GM23338 (cell line): ENCODE results near the gene SLC39A10. TPM values are rescaled to one million over a fixed set of nuclear protein-coding genes. Genes with fewer than 3 reads are reported as not detected.

Experiments
- ATAC-seq: fragments of 200-7000 bp; cut with Tn5 transposase; 3 replicates; pipeline ENCODE4 v1.9.1; 2020
- DNase-seq: peaks from one replicate; pipeline ENCODE4 v3.0.0-alpha.2; 2015; ENCODE audit warnings: low spot score
- H2AFZ ChIP-seq: fragments of 200-600 bp; sonication (generic); 2 replicates; pipeline ENCODE4 v1.8.0; 2016; ENCODE audit warnings: antibody characterized with exemption, mild to moderate bottlenecking, moderate library complexity
- H3F3A ChIP-seq: fragments of 200-600 bp; sonication (generic); replicated peaks from 2 replicates; pipeline ENCODE4 v1.8.0; 2017; ENCODE audit warnings: antibody characterized with exemption, mixed run types, low read depth
- H3K27ac ChIP-seq: fragments of 200-600 bp; sonication (generic); 2 replicates; pipeline ENCODE4 v1.6.1; 2016; ENCODE audit warnings: low read depth
- H3K27me3 ChIP-seq: fragments of 200-600 bp; sonication (generic); 2 replicates; pipeline ENCODE4 v1.8.0; 2016; ENCODE audit warnings: mild to moderate bottlenecking, mixed run types, moderate library complexity; ENCODE audit not compliant: insufficient read depth
- H3K36me3 ChIP-seq: fragments of 200-600 bp; sonication (generic); 2 replicates; pipeline ENCODE4 v1.8.0; 2016; ENCODE audit warnings: mild to moderate bottlenecking; ENCODE audit not compliant: insufficient read depth
- H3K4me1 ChIP-seq: fragments of 200-600 bp; sonication (generic); 2 replicates; pipeline ENCODE4 v1.8.0; 2016; ENCODE audit warnings: mild to moderate bottlenecking, moderate library complexity; ENCODE audit not compliant: insufficient read depth
- H3K4me2 ChIP-seq: fragments of 200-600 bp; sonication (generic); 2 replicates; pipeline ENCODE4 v1.7.1; 2017; ENCODE audit warnings: mixed run types
- H3K4me3 ChIP-seq: fragments of 200-600 bp; sonication (generic); 2 replicates; pipeline ENCODE4 v1.6.1; 2016; ENCODE audit warnings: mixed run types
- H3K79me2 ChIP-seq: fragments of 200-600 bp; sonication (generic); replicated peaks from 2 replicates; pipeline ENCODE4 v1.8.0; 2017; ENCODE audit warnings: mild to moderate bottlenecking; ENCODE audit not compliant: insufficient read depth
- H3K9me2 ChIP-seq: fragments of 200-600 bp; sonication (generic); 2 replicates; pipeline ENCODE4 v1.8.0; 2017; ENCODE audit not compliant: insufficient read depth
- H4K20me1 ChIP-seq: fragments of 200-600 bp; sonication (generic); replicated peaks from 2 replicates; pipeline ENCODE4 v1.8.0; 2017; ENCODE audit warnings: mild to moderate bottlenecking; ENCODE audit not compliant: insufficient read depth
- H3K27ac Mint-ChIP-seq: 2 replicates; pipeline ENCODE4 v1.8.0; 2020; ENCODE audit warnings: inconsistent platforms, mild to moderate bottlenecking, moderate library complexity, mixed read lengths
- H3K27me3 Mint-ChIP-seq: 3 replicates; pipeline ENCODE4 v1.8.0; 2022; ENCODE audit warnings: low read depth, mild to moderate bottlenecking, moderate library complexity, mixed read lengths, inconsistent platforms; ENCODE audit not compliant: insufficient read depth, poor library complexity
- H3K36me3 Mint-ChIP-seq: 3 replicates; pipeline ENCODE4 v1.8.0; 2021; ENCODE audit warnings: low read depth, mild to moderate bottlenecking, inconsistent platforms, moderate library complexity, mixed read lengths
- H3K4me1 Mint-ChIP-seq: 3 replicates; pipeline ENCODE4 v1.8.0; 2020; ENCODE audit warnings: mild to moderate bottlenecking, inconsistent platforms, mixed read lengths
- H3K4me3 Mint-ChIP-seq: 3 replicates; pipeline ENCODE4 v1.8.0; 2021; ENCODE audit warnings: moderate library complexity, mild to moderate bottlenecking, inconsistent platforms, mixed read lengths
- H3K9me3 Mint-ChIP-seq: 3 replicates; pipeline ENCODE4 v1.8.0; 2020; ENCODE audit warnings: moderate library complexity, mild to moderate bottlenecking, inconsistent platforms, mixed read lengths
- CREB1 ChIP-seq: fragments of 250-450 bp; sonication (Bioruptor Pico); IDR thresholded peaks from 2 replicates; pipeline ENCODE4 v1.5.0; 2020; ENCODE audit warnings: low read depth, mild to moderate bottlenecking, moderate library complexity
- EZH2 ChIP-seq: fragments of 200-600 bp; sonication (generic); IDR thresholded peaks from one replicate; pipeline ENCODE4 v1.8.0; 2017; ENCODE audit warnings: antibody characterized with exemption, mild to moderate bottlenecking, low read depth; ENCODE audit not compliant: unreplicated experiment
- NANOG ChIP-seq: IDR thresholded peaks from 2 replicates; pipeline ENCODE4 v1.6.1; 2016; ENCODE audit warnings: antibody characterized with exemption, borderline replicate concordance
- POLR2AphosphoS5 ChIP-seq: IDR thresholded peaks from 2 replicates; pipeline ENCODE4 v1.6.1; 2016; ENCODE audit warnings: antibody characterized with exemption, low read depth
- ZNF114 ChIP-seq: fragments of 250-450 bp; sonication (Bioruptor Pico); IDR thresholded peaks from 2 replicates; pipeline ENCODE4 v1.5.0; 2020; ENCODE audit warnings: mild to moderate bottlenecking, moderate library complexity
- ZNF462 ChIP-seq: fragments of 250-450 bp; sonication (Bioruptor Pico); IDR thresholded peaks from 2 replicates; pipeline ENCODE4 v1.5.0; 2020; ENCODE audit warnings: mild to moderate bottlenecking, moderate library complexity
- polyA plus RNA-seq: library from polyadenylated mRNA; unstranded; fragments of >200 nt; fragmentation: Nextera tagmentation; extraction: Ambion mirVana; gene quantifications from 2 replicates; pipeline ENCODE4 v1.2.1, GENCODE V29; 2016
- total RNA-seq: library from RNA; depleted of rRNA; stranded (reverse); fragments of >200 nt; shearing (Covaris generic); gene quantifications from 2 replicates; pipeline ENCODE4 v1.2.3, GENCODE V29; 2014
- TF ChIP-seq, protein P1 (sequence below): IDR thresholded peaks from 2 replicates; pipeline ENCODE4 v1.6.1; 2016; ENCODE audit warnings: antibody characterized with exemption

The SLC39A10 gene
- total and polyA plus RNA-seq, 2 experiments from 2014 or later = 261 to 356 TPM

GRCh38 chr2:195758846-195759245 is 101.8 kb downstream of the SLC39A10 start:
- DNase-seq = no peak
- H3K36me3 Mint-ChIP-seq = no peaks in the 10 kb centered on the region; the same call in 1 of the 3 replicates
- no peaks in the 10 kb centered on the region for H3K27me3 ChIP-seq
- H2AFZ ChIP-seq = no peak overlapping the region
- no peaks in the 10 kb centered on the region for H3K36me3 ChIP-seq
- H3K9me2 ChIP-seq = no peaks in the 10 kb centered on the region
- peaks cover 14% of the 10 kb centered on the region; the same call in 2 of the 3 replicates for H3K4me1 Mint-ChIP-seq
- H3K4me1 ChIP-seq = peaks cover 6% of the 10 kb centered on the region
- no peaks in the 10 kb centered on the region for H4K20me1 ChIP-seq
- H3K4me3 Mint-ChIP-seq = no peak overlapping the region
- H3F3A ChIP-seq = no peaks in the 10 kb centered on the region
- H3K9me3 Mint-ChIP-seq = peaks cover 3% of the 10 kb centered on the region; the same call in 1 of the 3 replicates
- TF ChIP-seq POLR2AphosphoS5 (no peak), ZNF114 (CRISPR knock-in tag) (no peak), EZH2 (no peak), CREB1 (CRISPR knock-in tag) (no peak), ZNF462 (CRISPR knock-in tag) (no peak), NANOG (no peak)
- TF ChIP-seq, protein P1, sequence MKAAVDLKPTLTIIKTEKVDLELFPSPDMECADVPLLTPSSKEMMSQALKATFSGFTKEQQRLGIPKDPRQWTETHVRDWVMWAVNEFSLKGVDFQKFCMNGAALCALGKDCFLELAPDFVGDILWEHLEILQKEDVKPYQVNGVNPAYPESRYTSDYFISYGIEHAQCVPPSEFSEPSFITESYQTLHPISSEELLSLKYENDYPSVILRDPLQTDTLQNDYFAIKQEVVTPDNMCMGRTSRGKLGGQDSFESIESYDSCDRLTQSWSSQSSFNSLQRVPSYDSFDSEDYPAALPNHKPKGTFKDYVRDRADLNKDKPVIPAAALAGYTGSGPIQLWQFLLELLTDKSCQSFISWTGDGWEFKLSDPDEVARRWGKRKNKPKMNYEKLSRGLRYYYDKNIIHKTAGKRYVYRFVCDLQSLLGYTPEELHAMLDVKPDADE = no peak
- no peak overlapping the region for H3K27ac ChIP-seq
- H3K27me3 Mint-ChIP-seq = peaks cover 1% of the 10 kb centered on the region
- no peak overlapping the region for H3K4me3 ChIP-seq
- H3K27ac Mint-ChIP-seq = no peak overlapping the region
- no peaks in the 10 kb centered on the region for H3K79me2 ChIP-seq
- no peak overlapping the region for H3K4me2 ChIP-seq
- peak; percentile 53; the same call in 2 of the 3 replicates for ATAC-seq
